SK-N-SH (cell line): ENCODE data around the gene PHLPP1. TPM values are rescaled to one million over a fixed set of nuclear protein-coding genes. Genes with fewer than 3 reads are reported as not detected.
A peak's percentile ranks its signal among the peaks of the same experiment; 100 is the strongest.

Experiments
- CTCF ChIA-PET: fragments of 300-600, 350-600 bp; formaldehyde crosslinking; extraction: SDS; loops from one replicate; lab custom pipeline; 2021; lab: Yijun Ruan, JAX
- POLR2A ChIA-PET: fragments of 350-600 bp; sonication (Branson Sonifier 250); formaldehyde crosslinking; extraction: SDS; loops from one replicate; lab custom pipeline; 2020; ENCODE audit warnings: antibody characterized with exemption, inconsistent platforms; lab: Yijun Ruan, JAX
- DNase-seq: peaks from one replicate; pipeline ENCODE4 v3.0.0; 2012
- H2AFZ ChIP-seq: fragments of 200-600 bp; sonication (generic); 2 replicates; pipeline ENCODE4 v1.8.1; 2016; ENCODE audit warnings: antibody characterized with exemption, mild to moderate bottlenecking, low read depth
- H3F3A ChIP-seq: fragments of 200-600 bp; sonication (generic); replicated peaks from 2 replicates; pipeline ENCODE3; 2016; ENCODE audit warnings: antibody characterized with exemption, mild to moderate bottlenecking; ENCODE audit not compliant: insufficient read depth
- H3K27ac ChIP-seq, 2 experiments: fragments of 200-500 bp in 1 of 2; fragments of 200-600 bp in 1 of 2; sonication (Bioruptor generic) in 1 of 2; sonication (generic), shearing (Covaris generic) in 1 of 2; 2 replicates each; pipeline versions ENCODE4 v1.5.1 to v1.6.1; 2014 to 2016; ENCODE audit warnings: low read depth in 2 of 2, inconsistent platforms in 1 of 2, low read length in 1 of 2, mild to moderate bottlenecking in 1 of 2, mixed read lengths in 1 of 2
- H3K27me3 ChIP-seq: fragments of 200-600 bp; sonication (generic), shearing (Covaris generic); 2 replicates; pipeline ENCODE4 v1.6.1; 2016; ENCODE audit warnings: mixed run types; ENCODE audit not compliant: insufficient read depth
- H3K36me3 ChIP-seq, 2 experiments: fragments of 200-500 bp in 1 of 2; fragments of 200-600 bp in 1 of 2; sonication (Bioruptor generic) in 1 of 2; sonication (generic) in 1 of 2; replicated peaks in 1 of 2; 2 replicates each; pipeline versions ENCODE3 to v1.5.1; 2014 to 2016; ENCODE audit warnings: low read length in 1 of 2, mild to moderate bottlenecking in 1 of 2; ENCODE audit not compliant: insufficient read depth in 2 of 2, control insufficient read depth in 1 of 2
- H3K4me1 ChIP-seq, 2 experiments: fragments of 200-500 bp in 1 of 2; fragments of 200-600 bp in 1 of 2; sonication (Bioruptor generic) in 1 of 2; sonication (generic), shearing (Covaris generic) in 1 of 2; 2 replicates each; pipeline versions ENCODE4 v1.5.1 to v1.6.1; 2014 to 2016; ENCODE audit warnings: low read depth in 1 of 2, low read length in 1 of 2, mixed run types in 1 of 2; ENCODE audit not compliant: insufficient read depth in 2 of 2, control insufficient read depth in 1 of 2
- H3K4me2 ChIP-seq: fragments of 200-600 bp; sonication (generic), shearing (Covaris generic); 2 replicates; pipeline ENCODE4 v1.6.1; 2017; ENCODE audit warnings: mixed run types
- H3K4me3 ChIP-seq, 2 experiments: fragments of 200-500 bp in 1 of 2; fragments of 200-600 bp in 1 of 2; sonication (Bioruptor generic) in 1 of 2; sonication (generic), shearing (Covaris generic) in 1 of 2; 2 replicates each; pipeline versions ENCODE4 v1.5.1 to v1.8.1; 2014 to 2016; ENCODE audit warnings: low read depth in 2 of 2, inconsistent platforms in 1 of 2, low read length in 1 of 2, mild to moderate bottlenecking in 1 of 2, mixed read lengths in 1 of 2, moderate library complexity in 1 of 2
- H3K79me2 ChIP-seq: fragments of 200-600 bp; sonication (generic); 2 replicates; pipeline ENCODE4 v1.8.1; 2017; ENCODE audit warnings: mild to moderate bottlenecking; ENCODE audit not compliant: insufficient read depth
- H3K9ac ChIP-seq: fragments of 200-600 bp; sonication (generic); 2 replicates; pipeline ENCODE4 v1.6.1; 2017; ENCODE audit warnings: mixed run types
- H3K9me2 ChIP-seq: fragments of 200-600 bp; sonication (generic); 2 replicates; pipeline ENCODE4 v1.6.1; 2017; ENCODE audit warnings: mixed run types
- H3K9me3 ChIP-seq: fragments of 200-600 bp; sonication (generic); 2 replicates; pipeline ENCODE4 v1.6.1; 2017; ENCODE audit warnings: mixed run types, mild to moderate bottlenecking, moderate library complexity
- H4K20me1 ChIP-seq: fragments of 200-600 bp; sonication (generic); 2 replicates; pipeline ENCODE4 v1.6.1; 2017; ENCODE audit warnings: mild to moderate bottlenecking, mixed run types; ENCODE audit not compliant: insufficient read depth
- FOSL2 ChIP-seq: IDR thresholded peaks from 2 replicates; pipeline ENCODE4 v1.4.0; 2012; ENCODE audit warnings: low read depth, mild to moderate bottlenecking, moderate library complexity, borderline replicate concordance
- MEF2A ChIP-seq: IDR thresholded peaks from 2 replicates; pipeline ENCODE4 v1.4.0; 2012; ENCODE audit warnings: low read depth, borderline replicate concordance
- MXI1 ChIP-seq: IDR thresholded peaks from 2 replicates; pipeline ENCODE4 v1.6.1; 2012; ENCODE audit warnings: mild to moderate bottlenecking, low read depth, low read length, improper control_type of control experiment
- NRF1 ChIP-seq: IDR thresholded peaks from 2 replicates; pipeline ENCODE4 v1.6.1; 2012; ENCODE audit warnings: low read depth, mild to moderate bottlenecking, low read length
- POLR2AphosphoS5 ChIP-seq: IDR thresholded peaks from 2 replicates; pipeline ENCODE4 v1.6.1; 2012; ENCODE audit warnings: low read depth, low read length
- RAD21 ChIP-seq: IDR thresholded peaks from 2 replicates; pipeline ENCODE4 v1.6.1; 2012; ENCODE audit warnings: mild to moderate bottlenecking, low read length
- TAF1 ChIP-seq: IDR thresholded peaks from 2 replicates; pipeline ENCODE4 v1.6.1; 2012; ENCODE audit warnings: low read depth, mild to moderate bottlenecking, low read length, moderate library complexity, borderline replicate concordance
- WGBS: methylation state at CpG from one replicate; pipeline ENCODE4 v1.1.6; 2017; ENCODE audit warnings: low lambda C conversion rate; 5-methylcytosine and 5-hydroxymethylcytosine counted together
- polyA plus RNA-seq, 3 experiments: library from polyadenylated mRNA; depleted of rRNA; stranded (reverse); fragments of >200 nt; gene quantifications; 2 replicates each; pipeline ENCODE4 v1.2.3, GENCODE V29; 2012
- TF ChIP-seq, protein P1 (sequence below): IDR thresholded peaks from 2 replicates; pipeline ENCODE4 v1.4.0; 2012; ENCODE audit warnings: low read depth, borderline replicate concordance
- TF ChIP-seq, protein P2 (sequence below): IDR thresholded peaks from 2 replicates; pipeline ENCODE4 v1.6.1; 2012; ENCODE audit warnings: mild to moderate bottlenecking, low read depth, low read length, moderate library complexity

The PHLPP1 gene
- polyA plus RNA-seq, 1 of the 3 experiments (the other 2 are of a cell fraction) = 4.6 TPM

DNA sequence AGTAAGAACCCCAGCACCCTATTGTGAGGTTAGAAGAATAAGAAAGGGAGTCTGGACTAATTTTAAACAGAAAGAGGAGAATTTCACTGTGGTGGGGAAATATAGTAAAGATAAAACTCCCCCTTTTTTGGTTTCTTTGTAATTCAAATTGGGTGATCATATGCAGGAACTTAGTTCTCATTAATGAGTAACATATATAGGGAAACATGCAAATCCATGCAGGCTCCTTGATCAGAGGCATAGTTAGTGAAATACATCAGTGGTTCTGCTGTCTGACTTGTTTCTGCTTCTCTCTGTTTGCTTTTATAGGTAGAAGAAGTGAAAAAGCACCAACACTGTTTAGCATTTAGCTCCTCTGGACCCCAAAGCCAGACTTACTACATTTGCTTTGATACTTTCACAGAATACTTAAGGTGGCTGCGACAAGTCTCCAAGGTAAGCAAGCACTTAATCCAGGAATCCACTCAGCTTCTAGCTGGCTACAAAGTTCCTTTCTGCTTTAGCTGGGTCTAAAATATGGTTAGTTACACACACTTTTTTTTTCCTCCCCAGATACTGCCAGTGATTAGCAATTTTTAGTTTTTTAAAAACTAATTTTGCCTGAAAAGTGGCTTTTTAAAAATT is 123.2 kb downstream of the PHLPP1 start:
- Histone ChIP-seq H3K4me1 (no peaks in the 10 kb centered on the region; a peak in 1 of 4 replicates), H3K27ac (no peak overlapping the region), H3F3A (no peaks in the 10 kb centered on the region), H4K20me1 (no peaks in the 10 kb centered on the region), H3K4me2 (no peak overlapping the region), H2AFZ (no peak overlapping the region), H3K9ac (no peak overlapping the region), H3K4me3 (no peak overlapping the region), H3K9me3 (no peaks in the 10 kb centered on the region), H3K27me3 (no peaks in the 10 kb centered on the region), H3K36me3 (peaks cover 0 to 6% of the 10 kb centered on the region in 2 experiments), H3K79me2 (peaks cover 18% of the 10 kb centered on the region), H3K9me2 (no peaks in the 10 kb centered on the region)
- DNase-seq = no peak
- ChIA-PET POLR2A (no interaction called here), CTCF (no interaction called here)
- WGBS = 89% methylated on average over 1 of the region's 1 CpG
- TF ChIP-seq NRF1 = no peak

DNA sequence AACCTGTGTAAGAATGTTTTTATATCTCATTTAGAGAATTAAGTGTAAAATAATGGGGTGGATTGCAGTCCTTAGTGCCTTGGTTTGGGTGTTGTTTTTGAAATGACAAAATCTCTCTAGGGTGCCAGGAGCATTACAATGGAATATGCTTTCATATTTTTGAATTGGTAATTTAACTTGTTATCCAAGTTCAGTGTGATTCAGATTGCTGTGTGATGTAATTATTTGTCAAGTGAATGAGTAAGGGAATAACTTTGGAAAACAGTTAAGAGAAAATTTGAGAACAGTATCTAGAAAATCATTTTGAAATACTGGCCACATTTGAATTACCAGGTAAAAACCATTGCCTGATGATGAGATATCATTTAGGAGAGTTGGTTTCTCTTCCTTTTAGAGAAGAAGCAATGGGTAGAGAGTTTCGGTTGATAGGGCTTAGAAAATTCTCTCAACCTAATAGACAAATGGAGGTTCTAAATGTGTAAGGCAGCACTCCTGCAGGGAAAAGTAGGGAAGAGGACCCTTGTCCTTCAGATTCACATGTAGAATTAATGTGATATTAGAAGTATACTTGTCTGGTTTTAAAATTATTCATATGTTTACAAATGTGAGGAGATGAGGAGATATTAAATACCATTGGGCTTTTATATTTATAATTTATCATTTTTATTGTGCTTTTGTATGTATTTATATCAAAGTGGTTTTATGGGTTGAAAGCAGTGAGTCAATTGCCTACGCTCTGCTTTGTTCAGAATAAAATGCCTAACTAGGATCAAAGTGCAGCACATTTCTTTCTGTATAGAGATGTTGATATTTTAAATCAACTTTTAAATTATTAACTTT is 124.8 kb downstream of the PHLPP1 start:
- H3K4me3 ChIP-seq = no peak overlapping the region
- H3K36me3 ChIP-seq = peaks cover 0 to 6% of the 10 kb centered on the region in 2 experiments
- H3K27me3 ChIP-seq = no peaks in the 10 kb centered on the region
- H3K79me2 ChIP-seq = peaks cover 15% of the 10 kb centered on the region
- no peak overlapping the region for H3K4me2 ChIP-seq
- no peaks in the 10 kb centered on the region for H3K9me3 ChIP-seq
- no peaks in the 10 kb centered on the region for H3K4me1 ChIP-seq
- no peak for DNase-seq
- ChIA-PET CTCF (no interaction called here), POLR2A (no interaction called here)
- no peak overlapping the region for H3K9ac ChIP-seq
- no peaks in the 10 kb centered on the region for H3K9me2 ChIP-seq
- H3F3A ChIP-seq = no peaks in the 10 kb centered on the region
- H2AFZ ChIP-seq = no peak overlapping the region
- WGBS = 93% methylated on average over 2 of the region's 2 CpGs
- TF ChIP-seq, protein P1, sequence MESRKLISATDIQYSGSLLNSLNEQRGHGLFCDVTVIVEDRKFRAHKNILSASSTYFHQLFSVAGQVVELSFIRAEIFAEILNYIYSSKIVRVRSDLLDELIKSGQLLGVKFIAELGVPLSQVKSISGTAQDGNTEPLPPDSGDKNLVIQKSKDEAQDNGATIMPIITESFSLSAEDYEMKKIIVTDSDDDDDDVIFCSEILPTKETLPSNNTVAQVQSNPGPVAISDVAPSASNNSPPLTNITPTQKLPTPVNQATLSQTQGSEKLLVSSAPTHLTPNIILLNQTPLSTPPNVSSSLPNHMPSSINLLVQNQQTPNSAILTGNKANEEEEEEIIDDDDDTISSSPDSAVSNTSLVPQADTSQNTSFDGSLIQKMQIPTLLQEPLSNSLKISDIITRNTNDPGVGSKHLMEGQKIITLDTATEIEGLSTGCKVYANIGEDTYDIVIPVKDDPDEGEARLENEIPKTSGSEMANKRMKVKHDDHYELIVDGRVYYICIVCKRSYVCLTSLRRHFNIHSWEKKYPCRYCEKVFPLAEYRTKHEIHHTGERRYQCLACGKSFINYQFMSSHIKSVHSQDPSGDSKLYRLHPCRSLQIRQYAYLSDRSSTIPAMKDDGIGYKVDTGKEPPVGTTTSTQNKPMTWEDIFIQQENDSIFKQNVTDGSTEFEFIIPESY = no peak
- TF ChIP-seq FOSL2 = 0 out of 2 replicates have a peak, but pooled peaks have one; percentile 6
- no peaks in the 10 kb centered on the region for H4K20me1 ChIP-seq
- no peak overlapping the region for H3K27ac ChIP-seq

- no peak overlapping the region for H3K4me2 ChIP-seq
- H3K27me3 ChIP-seq = no peaks in the 10 kb centered on the region
- no peaks in the 10 kb centered on the region for H4K20me1 ChIP-seq
- H3K9me3 ChIP-seq = no peaks in the 10 kb centered on the region
- H3K79me2 ChIP-seq = peaks cover 9% of the 10 kb centered on the region
- no peak overlapping the region for H2AFZ ChIP-seq
- H3K36me3 ChIP-seq = peaks cover 0 to 6% of the 10 kb centered on the region in 2 experiments
- TF ChIP-seq RAD21 = no peak
- TF ChIP-seq TAF1 = no peak
- no peak for TF ChIP-seq POLR2AphosphoS5
- no peak for TF ChIP-seq MEF2A
- TF ChIP-seq, protein P2, sequence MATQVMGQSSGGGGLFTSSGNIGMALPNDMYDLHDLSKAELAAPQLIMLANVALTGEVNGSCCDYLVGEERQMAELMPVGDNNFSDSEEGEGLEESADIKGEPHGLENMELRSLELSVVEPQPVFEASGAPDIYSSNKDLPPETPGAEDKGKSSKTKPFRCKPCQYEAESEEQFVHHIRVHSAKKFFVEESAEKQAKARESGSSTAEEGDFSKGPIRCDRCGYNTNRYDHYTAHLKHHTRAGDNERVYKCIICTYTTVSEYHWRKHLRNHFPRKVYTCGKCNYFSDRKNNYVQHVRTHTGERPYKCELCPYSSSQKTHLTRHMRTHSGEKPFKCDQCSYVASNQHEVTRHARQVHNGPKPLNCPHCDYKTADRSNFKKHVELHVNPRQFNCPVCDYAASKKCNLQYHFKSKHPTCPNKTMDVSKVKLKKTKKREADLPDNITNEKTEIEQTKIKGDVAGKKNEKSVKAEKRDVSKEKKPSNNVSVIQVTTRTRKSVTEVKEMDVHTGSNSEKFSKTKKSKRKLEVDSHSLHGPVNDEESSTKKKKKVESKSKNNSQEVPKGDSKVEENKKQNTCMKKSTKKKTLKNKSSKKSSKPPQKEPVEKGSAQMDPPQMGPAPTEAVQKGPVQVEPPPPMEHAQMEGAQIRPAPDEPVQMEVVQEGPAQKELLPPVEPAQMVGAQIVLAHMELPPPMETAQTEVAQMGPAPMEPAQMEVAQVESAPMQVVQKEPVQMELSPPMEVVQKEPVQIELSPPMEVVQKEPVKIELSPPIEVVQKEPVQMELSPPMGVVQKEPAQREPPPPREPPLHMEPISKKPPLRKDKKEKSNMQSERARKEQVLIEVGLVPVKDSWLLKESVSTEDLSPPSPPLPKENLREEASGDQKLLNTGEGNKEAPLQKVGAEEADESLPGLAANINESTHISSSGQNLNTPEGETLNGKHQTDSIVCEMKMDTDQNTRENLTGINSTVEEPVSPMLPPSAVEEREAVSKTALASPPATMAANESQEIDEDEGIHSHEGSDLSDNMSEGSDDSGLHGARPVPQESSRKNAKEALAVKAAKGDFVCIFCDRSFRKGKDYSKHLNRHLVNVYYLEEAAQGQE = no peak
- no peak for TF ChIP-seq MXI1
- no peak for DNase-seq
- H3K9me2 ChIP-seq = no peaks in the 10 kb centered on the region
- no peaks in the 10 kb centered on the region for H3F3A ChIP-seq
- POLR2A ChIA-PET = no interaction called here
- no peak overlapping the region for H3K9ac ChIP-seq
- no peaks in the 10 kb centered on the region for H3K4me1 ChIP-seq
- no peak overlapping the region for H3K4me3 ChIP-seq
- no peak overlapping the region for H3K27ac ChIP-seq
- CTCF ChIA-PET = no interaction called here
- 100% methylated on average over 1 of the region's 1 CpG for WGBS
Observed at GRCh38 chr18:62841405-62841804, 126.1 kb downstream of the PHLPP1 start.
